MM.1S (cell line): ENCODE results near the gene AQP3.

Source experiments
- DNase-seq: peaks from one replicate; pipeline ENCODE4 v3.0.0-alpha.2; 2015
- H2AFZ ChIP-seq: fragments of 300-600 bp; sonication (generic); 2 replicates; pipeline ENCODE4 v1.6.0; 2016; ENCODE audit warnings: antibody characterized with exemption, low read length
- H3F3A ChIP-seq: fragments of 300-600 bp; sonication (generic); 2 replicates; pipeline ENCODE4 v1.6.1; 2016; ENCODE audit warnings: mild to moderate bottlenecking, antibody characterized with exemption, low read length, moderate library complexity, mixed read lengths; ENCODE audit not compliant: insufficient read depth
- H3K27ac ChIP-seq: fragments of 300-600 bp; sonication (generic); 2 replicates; pipeline ENCODE4 v1.5.1; 2016; ENCODE audit warnings: mild to moderate bottlenecking, low read length
- H3K27me3 ChIP-seq: fragments of 300-600 bp; sonication (generic); replicated peaks from 2 replicates; pipeline ENCODE4 v1.6.0; 2016; ENCODE audit warnings: low read length; ENCODE audit not compliant: insufficient read depth
- H3K36me3 ChIP-seq: fragments of 300-600 bp; sonication (generic); replicated peaks from 2 replicates; pipeline ENCODE4 v1.6.1; 2016; ENCODE audit warnings: mild to moderate bottlenecking, low read length, mixed read lengths; ENCODE audit not compliant: insufficient read depth
- H3K4me1 ChIP-seq: fragments of 300-600 bp; sonication (generic); 2 replicates; pipeline ENCODE4 v1.6.1; 2016; ENCODE audit warnings: low read length, mixed read lengths
- H3K4me2 ChIP-seq: fragments of 300-600 bp; sonication (generic); 2 replicates; pipeline ENCODE4 v1.6.0; 2016; ENCODE audit warnings: low read depth, low read length
- H3K4me3 ChIP-seq: fragments of 300-600 bp; sonication (generic); 2 replicates; pipeline ENCODE4 v1.5.1; 2016; ENCODE audit warnings: low read length, mixed read lengths
- H3K79me2 ChIP-seq: fragments of 300-600 bp; sonication (generic); 2 replicates; pipeline ENCODE4 v1.6.1; 2016; ENCODE audit warnings: mixed run types, low read length, mixed read lengths
- H3K9ac ChIP-seq: fragments of 300-600 bp; sonication (generic); 2 replicates; pipeline ENCODE4 v1.6.1; 2016; ENCODE audit warnings: low read length, mixed read lengths
- H3K9me2 ChIP-seq: fragments of 300-600 bp; sonication (generic); replicated peaks from 2 replicates; pipeline ENCODE4 v1.6.1; 2016; ENCODE audit warnings: mild to moderate bottlenecking, low read length, mixed read lengths; ENCODE audit not compliant: insufficient read depth
- H3K9me3 ChIP-seq: fragments of 300-600 bp; sonication (generic); replicated peaks from 2 replicates; pipeline ENCODE4 v1.6.1; 2016; ENCODE audit warnings: mild to moderate bottlenecking, low read length, mixed read lengths; ENCODE audit not compliant: insufficient read depth
- H4K20me1 ChIP-seq: fragments of 300-600 bp; sonication (generic); 2 replicates; pipeline ENCODE4 v1.6.1; 2016; ENCODE audit warnings: mild to moderate bottlenecking, low read length, moderate library complexity, mixed read lengths; ENCODE audit not compliant: insufficient read depth
- EZH2 ChIP-seq: fragments of 300-600 bp; sonication (generic); optimal IDR thresholded peaks from 2 replicates; pipeline ENCODE3; 2017; ENCODE audit warnings: low read depth, mild to moderate bottlenecking, antibody characterized with exemption, low read length, mixed read lengths
- EZH2phosphoT487 ChIP-seq: fragments of 300-600 bp; sonication (generic); IDR thresholded peaks from 2 replicates; pipeline ENCODE4 v1.6.1; 2018; ENCODE audit warnings: antibody characterized with exemption, low read length
- TF ChIP-seq, protein P1 (sequence below): fragments of 300-600 bp; sonication (generic); IDR thresholded peaks from 2 replicates; pipeline ENCODE4 v1.5.1; 2016; ENCODE audit warnings: antibody characterized with exemption, low read length, mixed read lengths

The AQP3 gene

DNA sequence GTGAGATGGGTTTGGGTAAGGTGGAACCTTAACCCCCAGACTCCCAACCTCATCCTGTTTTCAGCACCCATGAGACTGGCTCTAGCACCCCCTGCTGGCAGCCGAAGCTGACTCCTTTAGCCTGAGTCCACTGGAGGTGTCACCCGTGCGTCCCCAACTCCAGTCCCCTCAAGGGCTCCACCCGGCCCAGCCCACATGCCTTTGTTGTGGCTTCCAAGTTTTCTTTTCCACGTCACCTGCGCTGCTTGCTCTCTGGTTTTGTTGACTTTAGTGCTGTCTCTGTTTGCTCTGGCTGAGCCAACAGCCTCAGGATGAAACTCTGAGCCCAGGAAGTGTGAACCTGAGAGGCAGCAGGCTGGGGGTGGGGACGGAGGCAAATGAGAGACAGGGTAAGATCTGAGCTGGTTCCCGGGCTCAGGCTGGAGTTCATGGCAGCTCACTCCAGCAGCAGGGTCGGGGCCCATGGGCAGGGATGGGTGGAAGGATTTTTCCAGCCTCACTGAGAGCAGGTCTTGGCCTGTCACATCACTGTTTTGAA is 31.8 kb downstream of the AQP3 start:
- no peak overlapping the region for H3K4me3 ChIP-seq
- no peaks in the 10 kb centered on the region for H3K9me3 ChIP-seq
- H3F3A ChIP-seq, result peaks cover 11% of the 10 kb centered on the region; the same call in 1 of the 2 replicates
- H2AFZ ChIP-seq, result peak overlapping the region; percentile 46
- H3K4me1 ChIP-seq, result peaks cover 31% of the 10 kb centered on the region
- peak overlapping the region; percentile 54 for H3K4me2 ChIP-seq
- H4K20me1 ChIP-seq, result no peaks in the 10 kb centered on the region
- peak; percentile 92 for DNase-seq
- no peaks in the 10 kb centered on the region for H3K9me2 ChIP-seq
- peak overlapping the region; percentile 63 for H3K27ac ChIP-seq
- no peaks in the 10 kb centered on the region for H3K27me3 ChIP-seq
- no peaks in the 10 kb centered on the region for H3K79me2 ChIP-seq
- peak overlapping the region; percentile 37; the same call in 1 of the 2 replicates for H3K9ac ChIP-seq
- TF ChIP-seq, protein P1, sequence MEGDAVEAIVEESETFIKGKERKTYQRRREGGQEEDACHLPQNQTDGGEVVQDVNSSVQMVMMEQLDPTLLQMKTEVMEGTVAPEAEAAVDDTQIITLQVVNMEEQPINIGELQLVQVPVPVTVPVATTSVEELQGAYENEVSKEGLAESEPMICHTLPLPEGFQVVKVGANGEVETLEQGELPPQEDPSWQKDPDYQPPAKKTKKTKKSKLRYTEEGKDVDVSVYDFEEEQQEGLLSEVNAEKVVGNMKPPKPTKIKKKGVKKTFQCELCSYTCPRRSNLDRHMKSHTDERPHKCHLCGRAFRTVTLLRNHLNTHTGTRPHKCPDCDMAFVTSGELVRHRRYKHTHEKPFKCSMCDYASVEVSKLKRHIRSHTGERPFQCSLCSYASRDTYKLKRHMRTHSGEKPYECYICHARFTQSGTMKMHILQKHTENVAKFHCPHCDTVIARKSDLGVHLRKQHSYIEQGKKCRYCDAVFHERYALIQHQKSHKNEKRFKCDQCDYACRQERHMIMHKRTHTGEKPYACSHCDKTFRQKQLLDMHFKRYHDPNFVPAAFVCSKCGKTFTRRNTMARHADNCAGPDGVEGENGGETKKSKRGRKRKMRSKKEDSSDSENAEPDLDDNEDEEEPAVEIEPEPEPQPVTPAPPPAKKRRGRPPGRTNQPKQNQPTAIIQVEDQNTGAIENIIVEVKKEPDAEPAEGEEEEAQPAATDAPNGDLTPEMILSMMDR, result peak; percentile 96
- TF ChIP-seq EZH2phosphoT487, result no peak
- no peaks in the 10 kb centered on the region for H3K36me3 ChIP-seq

- Histone ChIP-seq H3K27ac (peak overlapping the region; percentile 63; the same call in 1 of the 2 replicates), H4K20me1 (no peaks in the 10 kb centered on the region), H2AFZ (peak overlapping the region; percentile 46), H3K9ac (no peak overlapping the region), H3F3A (peaks cover 11% of the 10 kb centered on the region; the same call in 1 of the 2 replicates), H3K27me3 (no peaks in the 10 kb centered on the region), H3K79me2 (no peaks in the 10 kb centered on the region), H3K4me3 (no peak overlapping the region), H3K4me1 (peaks cover 31% of the 10 kb centered on the region), H3K9me2 (no peaks in the 10 kb centered on the region), H3K36me3 (no peaks in the 10 kb centered on the region), H3K4me2 (peak overlapping the region; percentile 54; the same call in 1 of the 2 replicates), H3K9me3 (no peaks in the 10 kb centered on the region)
- no peak for TF ChIP-seq EZH2
- TF ChIP-seq, protein P1, result no peak
- no peak for TF ChIP-seq EZH2phosphoT487
- DNase-seq, result no peak
Measured at GRCh38 chr9:33414889-33415500, 32.4 kb downstream of the AQP3 start.

DNA sequence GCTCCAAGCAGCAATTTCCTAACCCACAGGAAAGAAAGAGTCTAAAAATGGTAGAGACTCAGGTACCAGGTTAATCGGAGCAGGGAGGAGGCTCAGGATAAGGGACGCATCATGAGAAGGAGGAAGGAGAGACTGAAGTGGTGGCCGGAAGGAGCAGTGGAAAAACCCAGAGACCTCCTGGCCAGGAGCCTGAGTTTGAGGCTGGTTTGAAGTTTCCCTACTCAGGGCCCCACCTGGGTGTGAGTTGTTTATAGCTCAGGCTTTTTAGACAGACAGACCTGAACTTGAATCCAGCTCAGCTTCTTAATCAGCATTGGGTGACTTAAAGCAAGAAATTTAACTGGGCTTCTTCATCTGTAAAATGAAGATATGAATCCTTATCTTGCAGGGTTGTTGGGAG is 33.1 kb downstream of the AQP3 start:
- Histone ChIP-seq H4K20me1 (no peaks in the 10 kb centered on the region), H3K27ac (no peak overlapping the region), H2AFZ (no peak overlapping the region), H3K79me2 (no peaks in the 10 kb centered on the region), H3K27me3 (no peaks in the 10 kb centered on the region), H3K36me3 (no peaks in the 10 kb centered on the region), H3K9ac (no peak overlapping the region), H3F3A (peaks cover 11% of the 10 kb centered on the region; the same call in 1 of the 2 replicates), H3K9me3 (no peaks in the 10 kb centered on the region), H3K4me1 (peaks cover 31% of the 10 kb centered on the region), H3K9me2 (no peaks in the 10 kb centered on the region), H3K4me2 (no peak overlapping the region), H3K4me3 (no peak overlapping the region)
- DNase-seq, result no peak
- TF ChIP-seq, protein P1, result no peak
- TF ChIP-seq EZH2 (no peak), EZH2phosphoT487 (no peak)
